Measurements from ENCODE around the gene WDR87.

Gene WDR87

DNA sequence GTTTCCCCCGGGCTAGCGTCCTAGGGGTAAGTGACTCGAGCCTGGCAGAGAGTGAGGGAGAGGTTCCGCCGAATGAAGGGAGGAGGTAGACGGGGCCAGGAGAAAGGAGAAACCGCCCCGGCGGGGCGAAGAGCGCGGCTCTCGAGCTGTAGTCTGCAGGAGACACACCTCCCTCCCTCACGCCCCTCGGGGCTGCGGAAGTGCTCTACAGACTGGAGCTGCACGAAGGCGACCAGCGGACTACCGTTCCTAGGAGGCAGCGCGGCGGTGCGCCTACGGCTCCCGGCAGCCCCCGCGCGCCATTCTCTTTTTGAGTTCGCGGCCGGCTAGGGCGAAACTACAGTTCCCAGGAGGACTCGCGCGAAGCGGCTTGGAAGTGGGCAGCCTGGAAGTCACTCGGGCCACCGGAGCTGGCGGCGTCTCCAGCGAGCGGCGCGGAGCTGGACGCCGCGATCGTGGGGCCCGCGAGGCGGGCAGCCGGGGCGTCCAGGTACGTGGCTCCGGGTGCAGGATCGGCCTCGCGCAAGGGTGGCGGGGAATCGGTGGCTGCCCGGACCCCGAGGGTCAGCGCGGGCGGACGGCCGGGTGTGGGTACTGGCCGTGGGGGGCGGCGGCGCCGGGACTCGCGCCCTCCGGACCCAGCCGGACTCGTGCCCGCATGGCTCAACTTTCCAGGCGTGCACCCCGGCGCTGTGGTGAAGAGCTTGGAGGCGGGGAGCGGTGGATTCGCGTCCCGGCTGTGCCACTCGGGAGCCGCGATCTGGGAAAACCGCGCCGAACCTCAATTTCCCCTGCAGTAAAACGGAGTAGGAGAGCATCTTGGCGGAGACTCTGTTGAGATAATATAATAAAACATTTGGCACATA lies 708 bp upstream of the WDR87 start, which contains the start of gene SIPA1L3:
SIPA1L3 (plus strand) TSS at position 340 of the 866 bp plus-strand sequence. CDS start 174,358 bp downstream, outside the sequence.
- TF ChIP-seq, protein P1, sequence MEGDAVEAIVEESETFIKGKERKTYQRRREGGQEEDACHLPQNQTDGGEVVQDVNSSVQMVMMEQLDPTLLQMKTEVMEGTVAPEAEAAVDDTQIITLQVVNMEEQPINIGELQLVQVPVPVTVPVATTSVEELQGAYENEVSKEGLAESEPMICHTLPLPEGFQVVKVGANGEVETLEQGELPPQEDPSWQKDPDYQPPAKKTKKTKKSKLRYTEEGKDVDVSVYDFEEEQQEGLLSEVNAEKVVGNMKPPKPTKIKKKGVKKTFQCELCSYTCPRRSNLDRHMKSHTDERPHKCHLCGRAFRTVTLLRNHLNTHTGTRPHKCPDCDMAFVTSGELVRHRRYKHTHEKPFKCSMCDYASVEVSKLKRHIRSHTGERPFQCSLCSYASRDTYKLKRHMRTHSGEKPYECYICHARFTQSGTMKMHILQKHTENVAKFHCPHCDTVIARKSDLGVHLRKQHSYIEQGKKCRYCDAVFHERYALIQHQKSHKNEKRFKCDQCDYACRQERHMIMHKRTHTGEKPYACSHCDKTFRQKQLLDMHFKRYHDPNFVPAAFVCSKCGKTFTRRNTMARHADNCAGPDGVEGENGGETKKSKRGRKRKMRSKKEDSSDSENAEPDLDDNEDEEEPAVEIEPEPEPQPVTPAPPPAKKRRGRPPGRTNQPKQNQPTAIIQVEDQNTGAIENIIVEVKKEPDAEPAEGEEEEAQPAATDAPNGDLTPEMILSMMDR (IDR thresholded peaks at IDR 0.05; ENCODE audit: control insufficient read depth, insufficient read depth, low read depth, low read length, missing control alignments): peak; percentile 4
- peak within 1 kb of the TSS; percentile 94 for H3K4me3 ChIP-seq (ENCODE audit: control insufficient read depth, low read depth, low read length)
- DNase-seq (ENCODE audit: low read depth): peak; percentile 77

GRCh38 chr19:37903096-37903495 lies 3.3 kb downstream of the WDR87 start:
- DNase-seq (ENCODE audit: low read depth): no peak
- H3K4me3 ChIP-seq (ENCODE audit: control insufficient read depth, low read depth, low read length): no peak overlapping the region
- TF ChIP-seq, protein P1 (IDR thresholded peaks at IDR 0.05; ENCODE audit: control insufficient read depth, insufficient read depth, low read depth, low read length, missing control alignments): no peak

GRCh38 chr19:37902668-37903067 lies 3.7 kb downstream of the WDR87 start:
- TF ChIP-seq, protein P1 (IDR thresholded peaks at IDR 0.05; ENCODE audit: control insufficient read depth, insufficient read depth, low read depth, low read length, missing control alignments): peak; percentile 88
- no peak overlapping the region for H3K4me3 ChIP-seq (ENCODE audit: control insufficient read depth, low read depth, low read length)
- DNase-seq (ENCODE audit: low read depth): peak; percentile 16

GRCh38 chr19:37899966-37900365 lies 6.4 kb downstream of the WDR87 start:
- TF ChIP-seq, protein P1 (IDR thresholded peaks at IDR 0.05; ENCODE audit: control insufficient read depth, insufficient read depth, low read depth, low read length, missing control alignments): no peak
- DNase-seq (ENCODE audit: low read depth): no peak

DNA sequence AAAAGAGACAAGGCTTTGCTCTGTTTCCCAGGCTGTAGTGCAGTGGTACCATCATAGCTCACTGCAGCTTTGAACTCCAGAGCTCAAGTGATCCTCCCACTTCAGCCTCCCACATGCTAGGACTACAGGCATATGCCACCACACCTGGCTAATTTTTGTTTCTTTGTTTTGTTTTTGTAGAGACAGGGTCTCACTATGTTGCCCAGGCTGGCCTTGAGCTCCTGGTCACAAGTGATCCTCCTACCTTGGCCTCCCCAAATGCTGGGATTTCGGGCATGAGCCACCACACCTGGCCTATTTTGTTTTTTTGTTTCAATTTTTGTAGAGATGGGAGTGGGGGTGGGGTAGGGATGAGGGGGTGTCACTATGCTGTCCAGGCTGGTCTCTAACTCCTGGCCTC lies 6.9 kb downstream of the WDR87 start:
- TF ChIP-seq, protein P1 (IDR thresholded peaks at IDR 0.05; ENCODE audit: control insufficient read depth, insufficient read depth, low read depth, low read length, missing control alignments): no peak
- DNase-seq (ENCODE audit: low read depth): no peak
- H3K4me3 ChIP-seq (ENCODE audit: control insufficient read depth, low read depth, low read length): no peak overlapping the region

More at GRCh38 chr19:37899966-37900365, 6.4 kb downstream of the WDR87 start:
- no peak overlapping the region for H3K4me3 ChIP-seq (ENCODE audit: control insufficient read depth, low read depth, low read length)

GRCh38 chr19:37896180-37896579 lies 10.2 kb downstream of the WDR87 start:
- no peak for DNase-seq (ENCODE audit: low read depth)
- no peak overlapping the region for H3K4me3 ChIP-seq (ENCODE audit: control insufficient read depth, low read depth, low read length)
- TF ChIP-seq, protein P1 (IDR thresholded peaks at IDR 0.05; ENCODE audit: control insufficient read depth, insufficient read depth, low read depth, low read length, missing control alignments): no peak
